Measurements from ENCODE around the gene CBFB. TPM values are rescaled to one million over a fixed set of nuclear protein-coding genes. Genes with fewer than 3 reads are reported as not detected.

CBFB gene
- total and polyA plus RNA-seq, 2 of the 4 experiments (the other 2 are of a cell fraction), result 44.2 to 48.0 TPM

DNA sequence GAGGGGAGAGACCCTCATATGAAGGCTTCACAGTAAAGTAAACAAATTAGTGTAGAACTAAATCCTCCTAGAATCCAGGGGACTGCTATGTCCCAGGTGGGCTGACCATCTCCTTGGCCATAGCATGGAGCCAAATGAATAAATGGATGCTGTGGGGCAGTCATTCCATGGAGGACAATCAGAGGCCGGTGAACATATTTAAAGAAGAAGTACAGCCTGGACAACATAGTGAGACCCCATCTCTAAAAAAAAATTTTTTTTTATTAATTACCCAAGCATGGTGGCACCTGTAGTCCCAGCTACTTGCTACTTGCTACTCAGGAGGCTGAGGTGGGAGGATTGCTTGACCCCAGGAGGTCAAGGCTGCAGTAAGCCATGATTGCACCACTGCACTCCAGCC is 5.3 kb upstream of the CBFB start (continued):
- TF ChIP-seq FOS (IDR thresholded peaks at IDR 0.05; ENCODE audit: low read depth, low read length) (no peak), CHD1 (IDR thresholded peaks at IDR 0.05; ENCODE audit: low read depth, low read length) (no peak)

DNA sequence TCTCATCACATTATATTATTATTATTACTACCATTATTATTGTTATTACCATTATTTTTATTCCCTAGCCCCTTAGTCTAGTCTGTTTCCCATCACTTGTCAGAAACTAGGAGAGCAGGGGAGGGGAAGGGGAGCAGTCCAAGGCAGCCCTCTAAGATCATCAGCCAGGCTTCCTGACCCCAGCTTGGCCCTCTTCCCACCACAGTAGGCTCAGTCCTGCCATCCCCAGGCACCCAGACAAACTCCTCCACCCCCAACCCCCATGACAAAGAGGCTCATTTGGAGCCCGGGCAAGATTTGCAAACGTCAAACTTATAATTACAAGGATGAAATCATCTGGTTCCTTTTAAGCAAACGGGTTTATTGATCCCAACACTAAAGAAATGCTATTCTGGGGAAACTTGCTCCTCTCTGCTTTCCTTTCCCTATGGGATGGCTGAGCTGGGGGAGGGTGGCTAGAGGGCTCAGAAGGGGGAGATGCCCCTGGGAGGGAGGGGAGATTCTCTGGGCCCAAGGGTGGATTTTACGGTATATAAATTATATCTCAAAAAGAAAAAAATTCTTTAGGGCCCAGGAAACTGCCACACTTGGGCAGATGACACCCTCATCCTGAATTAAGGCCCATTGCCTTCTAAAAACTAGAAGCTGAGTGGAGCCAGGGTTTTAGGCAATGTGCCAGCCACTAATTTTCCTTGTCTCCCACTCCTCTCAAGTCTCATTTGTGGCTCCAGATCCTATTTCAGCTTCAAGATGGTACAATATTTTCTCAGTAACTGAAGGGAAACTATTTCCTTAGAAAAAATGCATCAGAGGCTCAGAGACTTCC is 4.4 kb upstream of the CBFB start:
- Histone ChIP-seq H2BK20ac (ENCODE audit: low read depth, low read length) (no peak overlapping the region), H3K4ac (ENCODE audit: low read depth, low read length) (no peak overlapping the region), H2BK15ac (ENCODE audit: low read depth, low read length) (no peak overlapping the region), H3K4me1 (ENCODE audit: control insufficient read depth, insufficient read depth, low read length) (peaks cover 9% of the 10 kb centered on the region), H4K20me1 (ENCODE audit: insufficient read depth, low read length) (no peaks in the 10 kb centered on the region), H3K56ac (ENCODE audit: extremely low read depth, insufficient read depth, low read length) (no peak overlapping the region), H3K36me3 (ENCODE audit: control insufficient read depth, insufficient read depth, low read length) (no peaks in the 10 kb centered on the region), H4K8ac (ENCODE audit: low read depth in 2 of 2, low read length in 2 of 2) (no peak overlapping the region), H3K4me3 (ENCODE audit: insufficient read depth, low read depth, low read length) (no peak overlapping the region), H3K79me1 (ENCODE audit: low read depth in 1 of 2, low read length in 2 of 2) (peaks cover 5 to 7% of the 10 kb centered on the region in 2 experiments; a peak in 3 of 4 replicates), H4K5ac (ENCODE audit: low read depth, low read length) (no peak overlapping the region), H2AFZ (replicated peaks; ENCODE audit: low read length, poor library complexity) (no peak overlapping the region), H3K23ac (ENCODE audit: low read depth, low read length) (no peak overlapping the region), H2AK5ac (ENCODE audit: low read depth, low read length) (no peak overlapping the region), H3K27ac (ENCODE audit: insufficient read depth, low read length) (no peak overlapping the region), H3K14ac (replicated peaks; ENCODE audit: low read depth, low read length) (no peak overlapping the region), H3K27me3 (ENCODE audit: control insufficient read depth, insufficient read depth, low read length) (no peaks in the 10 kb centered on the region), H4K91ac (ENCODE audit: insufficient read depth, low read depth, low read length) (no peak overlapping the region), H3K9me3 (ENCODE audit: control insufficient read depth, insufficient read depth, low read length) (no peaks in the 10 kb centered on the region), H2AK9ac (replicated peaks; ENCODE audit: low read depth, low read length, poor library complexity) (no peak overlapping the region), H3K18ac (ENCODE audit: low read depth, low read length) (no peak overlapping the region), H3K9me1 (ENCODE audit: insufficient read depth, low read length) (peaks cover 6% of the 10 kb centered on the region; the same call in 1 of the 2 replicates), H2BK120ac (ENCODE audit: low read depth, low read length) (no peak overlapping the region), H3K9ac (ENCODE audit: low read depth, low read length) (no peak overlapping the region), H3K4me2 (ENCODE audit: low read depth, low read length) (no peak overlapping the region), H2BK5ac (ENCODE audit: low read depth, low read length, poor library complexity, severe bottlenecking) (no peak overlapping the region)
- ChIA-PET POLR2A (ENCODE audit: unreplicated experiment) (no interaction called here), CTCF (no interaction called here)
- intact Hi-C loops (cut with micrococcal nuclease) (no loop called here), in situ Hi-C loops (cut with MboI; ENCODE audit: low sequenced_read_pairs) (no loop called here), dilution Hi-C loops (cut with HindIII; ENCODE audit: low sequenced_read_pairs, unreplicated experiment) (no loop called here)
- no CpG with 5 or more reads among the region's 4 CpGs for WGBS, 2 experiments (ENCODE audit: extremely low coverage in 2 of 2, insufficient read length in 1 of 2)
- DNase-seq (no peak), ATAC-seq (ENCODE audit: low read depth) (no peak)
- no TSS peak for BruUV-seq (replicated peaks)
- TF ChIP-seq CHD1 (IDR thresholded peaks at IDR 0.05; ENCODE audit: low read depth, low read length), result no peak
- TF ChIP-seq SMC3 (IDR thresholded peaks at IDR 0.05; ENCODE audit: low read depth, low read length), result no peak
- no peak for TF ChIP-seq RAD21 (IDR thresholded peaks at IDR 0.05; ENCODE audit: low read length)
- TF ChIP-seq NFE2L2 (IDR thresholded peaks at IDR 0.05; ENCODE audit: low read depth, low read length), result no peak
- TF ChIP-seq, protein P1, sequence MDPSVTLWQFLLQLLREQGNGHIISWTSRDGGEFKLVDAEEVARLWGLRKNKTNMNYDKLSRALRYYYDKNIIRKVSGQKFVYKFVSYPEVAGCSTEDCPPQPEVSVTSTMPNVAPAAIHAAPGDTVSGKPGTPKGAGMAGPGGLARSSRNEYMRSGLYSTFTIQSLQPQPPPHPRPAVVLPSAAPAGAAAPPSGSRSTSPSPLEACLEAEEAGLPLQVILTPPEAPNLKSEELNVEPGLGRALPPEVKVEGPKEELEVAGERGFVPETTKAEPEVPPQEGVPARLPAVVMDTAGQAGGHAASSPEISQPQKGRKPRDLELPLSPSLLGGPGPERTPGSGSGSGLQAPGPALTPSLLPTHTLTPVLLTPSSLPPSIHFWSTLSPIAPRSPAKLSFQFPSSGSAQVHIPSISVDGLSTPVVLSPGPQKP (IDR thresholded peaks at IDR 0.05; ENCODE audit: borderline replicate concordance, low read depth, low read length), result no peak
- TF ChIP-seq FOS (IDR thresholded peaks at IDR 0.05; ENCODE audit: low read depth, low read length), result no peak
- TF ChIP-seq RCOR1 (IDR thresholded peaks at IDR 0.05; ENCODE audit: insufficient replicate concordance, low read length), result no peak
- TF ChIP-seq, protein P2, sequence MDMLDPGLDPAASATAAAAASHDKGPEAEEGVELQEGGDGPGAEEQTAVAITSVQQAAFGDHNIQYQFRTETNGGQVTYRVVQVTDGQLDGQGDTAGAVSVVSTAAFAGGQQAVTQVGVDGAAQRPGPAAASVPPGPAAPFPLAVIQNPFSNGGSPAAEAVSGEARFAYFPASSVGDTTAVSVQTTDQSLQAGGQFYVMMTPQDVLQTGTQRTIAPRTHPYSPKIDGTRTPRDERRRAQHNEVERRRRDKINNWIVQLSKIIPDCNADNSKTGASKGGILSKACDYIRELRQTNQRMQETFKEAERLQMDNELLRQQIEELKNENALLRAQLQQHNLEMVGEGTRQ (IDR thresholded peaks at IDR 0.05; ENCODE audit: low read depth, low read length), result no peak
- TF ChIP-seq RFX5 (IDR thresholded peaks at IDR 0.05; ENCODE audit: low read depth, low read length), result no peak
- TF ChIP-seq MAZ (IDR thresholded peaks at IDR 0.05; ENCODE audit: borderline replicate concordance, low read depth, low read length), result no peak
- TF ChIP-seq CEBPB (IDR thresholded peaks at IDR 0.05; ENCODE audit: low read depth, low read length), result no peak
- no peak for TF ChIP-seq POLR2A (IDR thresholded peaks at IDR 0.05; ENCODE audit: low read depth, low read length)
- TF ChIP-seq, protein P3, sequence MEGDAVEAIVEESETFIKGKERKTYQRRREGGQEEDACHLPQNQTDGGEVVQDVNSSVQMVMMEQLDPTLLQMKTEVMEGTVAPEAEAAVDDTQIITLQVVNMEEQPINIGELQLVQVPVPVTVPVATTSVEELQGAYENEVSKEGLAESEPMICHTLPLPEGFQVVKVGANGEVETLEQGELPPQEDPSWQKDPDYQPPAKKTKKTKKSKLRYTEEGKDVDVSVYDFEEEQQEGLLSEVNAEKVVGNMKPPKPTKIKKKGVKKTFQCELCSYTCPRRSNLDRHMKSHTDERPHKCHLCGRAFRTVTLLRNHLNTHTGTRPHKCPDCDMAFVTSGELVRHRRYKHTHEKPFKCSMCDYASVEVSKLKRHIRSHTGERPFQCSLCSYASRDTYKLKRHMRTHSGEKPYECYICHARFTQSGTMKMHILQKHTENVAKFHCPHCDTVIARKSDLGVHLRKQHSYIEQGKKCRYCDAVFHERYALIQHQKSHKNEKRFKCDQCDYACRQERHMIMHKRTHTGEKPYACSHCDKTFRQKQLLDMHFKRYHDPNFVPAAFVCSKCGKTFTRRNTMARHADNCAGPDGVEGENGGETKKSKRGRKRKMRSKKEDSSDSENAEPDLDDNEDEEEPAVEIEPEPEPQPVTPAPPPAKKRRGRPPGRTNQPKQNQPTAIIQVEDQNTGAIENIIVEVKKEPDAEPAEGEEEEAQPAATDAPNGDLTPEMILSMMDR (conservative IDR thresholded peaks at IDR 0.05; ENCODE audit: low read depth, low read length), result no peak

Data from IMR-90 (cell line).